Measurements from ENCODE around the gene ETV5.

DNA sequence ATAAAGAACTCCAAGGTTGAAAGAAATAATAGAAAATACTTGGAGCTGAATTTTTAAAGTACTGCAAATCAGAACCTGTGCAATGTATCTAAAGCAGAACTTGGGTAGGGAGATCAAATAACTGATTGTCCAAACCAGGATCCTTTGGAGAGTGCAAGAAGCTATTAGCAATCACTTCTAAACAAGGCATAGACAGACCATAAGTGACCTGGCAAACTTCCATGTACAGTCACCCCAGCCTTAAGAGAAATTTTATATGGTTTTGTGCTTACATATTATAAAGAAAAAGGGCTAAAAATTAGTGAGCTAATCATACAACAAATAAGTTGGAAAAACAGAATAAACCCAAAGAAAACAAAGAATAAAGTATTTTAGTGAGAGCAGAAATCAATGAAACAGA, 35.2 kb downstream of the ETV5 start:
- TF ChIP-seq ZNF622 (IDR thresholded peaks at IDR 0.05), result no peak
- TF ChIP-seq, protein P1, sequence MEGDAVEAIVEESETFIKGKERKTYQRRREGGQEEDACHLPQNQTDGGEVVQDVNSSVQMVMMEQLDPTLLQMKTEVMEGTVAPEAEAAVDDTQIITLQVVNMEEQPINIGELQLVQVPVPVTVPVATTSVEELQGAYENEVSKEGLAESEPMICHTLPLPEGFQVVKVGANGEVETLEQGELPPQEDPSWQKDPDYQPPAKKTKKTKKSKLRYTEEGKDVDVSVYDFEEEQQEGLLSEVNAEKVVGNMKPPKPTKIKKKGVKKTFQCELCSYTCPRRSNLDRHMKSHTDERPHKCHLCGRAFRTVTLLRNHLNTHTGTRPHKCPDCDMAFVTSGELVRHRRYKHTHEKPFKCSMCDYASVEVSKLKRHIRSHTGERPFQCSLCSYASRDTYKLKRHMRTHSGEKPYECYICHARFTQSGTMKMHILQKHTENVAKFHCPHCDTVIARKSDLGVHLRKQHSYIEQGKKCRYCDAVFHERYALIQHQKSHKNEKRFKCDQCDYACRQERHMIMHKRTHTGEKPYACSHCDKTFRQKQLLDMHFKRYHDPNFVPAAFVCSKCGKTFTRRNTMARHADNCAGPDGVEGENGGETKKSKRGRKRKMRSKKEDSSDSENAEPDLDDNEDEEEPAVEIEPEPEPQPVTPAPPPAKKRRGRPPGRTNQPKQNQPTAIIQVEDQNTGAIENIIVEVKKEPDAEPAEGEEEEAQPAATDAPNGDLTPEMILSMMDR (IDR thresholded peaks at IDR 0.05 in 2 of 3, conservative IDR thresholded peaks at IDR 0.05 in 1 of 3; ENCODE audit: control insufficient read depth in 2 of 3, extremely low read depth in 1 of 3, insufficient read depth in 1 of 3, low read depth in 3 of 3, low read length in 3 of 3), result no peak

Measured in GM12878 (cell line).